G401.6 (cell line): ENCODE measurements around the gene OLFM3.

Experiments used
- FAIRE-seq: peaks from 2 replicates; lab custom pipeline; 2012; peaks lifted over from hg19 to GRCh38; lab: Jason Lieb, UNC

OLFM3 gene

GRCh38 chr1:101996825-101997465, at the start of gene OLFM3:
OLFM3 (minus strand) TSS chr1:101996926.
- no peak for FAIRE-seq

- FAIRE-seq: no peak
Measured at GRCh38 chr1:102045752-102046151, 49.0 kb upstream of the OLFM3 start.

GRCh38 chr1:102032534-102032933, 35.8 kb upstream of the OLFM3 start:
- no peak for FAIRE-seq

- FAIRE-seq: peak; percentile 75
Measured at GRCh38 chr1:102019530-102019929, 22.8 kb upstream of the OLFM3 start.

- FAIRE-seq: no peak
Measured at GRCh38 chr1:102015728-102016127, 19.0 kb upstream of the OLFM3 start.

DNA sequence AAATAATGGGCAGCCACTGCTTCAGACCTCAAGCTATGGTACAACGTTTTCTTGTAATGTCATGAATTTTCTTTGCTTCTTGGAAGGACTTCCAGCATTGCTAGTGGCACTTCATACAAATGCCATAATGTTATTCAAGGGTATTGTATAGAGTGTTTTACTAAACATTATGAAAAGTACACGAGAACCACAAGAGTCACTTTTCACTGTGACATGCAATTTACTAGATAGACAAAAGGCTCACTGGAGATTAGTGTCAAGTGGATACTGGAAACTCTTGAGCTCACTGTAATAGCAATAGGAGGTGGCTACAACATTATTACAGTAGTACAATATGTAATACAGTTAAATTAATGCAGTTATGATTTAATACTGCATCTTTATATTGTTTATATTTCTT, 5.3 kb upstream of the OLFM3 start:
- no peak for FAIRE-seq

GRCh38 chr1:101995984-101996745, 561 bp downstream of the OLFM3 start:
- FAIRE-seq: no peak

GRCh38 chr1:101993710-101994109, 3.0 kb downstream of the OLFM3 start:
- peak; percentile 68 for FAIRE-seq

DNA sequence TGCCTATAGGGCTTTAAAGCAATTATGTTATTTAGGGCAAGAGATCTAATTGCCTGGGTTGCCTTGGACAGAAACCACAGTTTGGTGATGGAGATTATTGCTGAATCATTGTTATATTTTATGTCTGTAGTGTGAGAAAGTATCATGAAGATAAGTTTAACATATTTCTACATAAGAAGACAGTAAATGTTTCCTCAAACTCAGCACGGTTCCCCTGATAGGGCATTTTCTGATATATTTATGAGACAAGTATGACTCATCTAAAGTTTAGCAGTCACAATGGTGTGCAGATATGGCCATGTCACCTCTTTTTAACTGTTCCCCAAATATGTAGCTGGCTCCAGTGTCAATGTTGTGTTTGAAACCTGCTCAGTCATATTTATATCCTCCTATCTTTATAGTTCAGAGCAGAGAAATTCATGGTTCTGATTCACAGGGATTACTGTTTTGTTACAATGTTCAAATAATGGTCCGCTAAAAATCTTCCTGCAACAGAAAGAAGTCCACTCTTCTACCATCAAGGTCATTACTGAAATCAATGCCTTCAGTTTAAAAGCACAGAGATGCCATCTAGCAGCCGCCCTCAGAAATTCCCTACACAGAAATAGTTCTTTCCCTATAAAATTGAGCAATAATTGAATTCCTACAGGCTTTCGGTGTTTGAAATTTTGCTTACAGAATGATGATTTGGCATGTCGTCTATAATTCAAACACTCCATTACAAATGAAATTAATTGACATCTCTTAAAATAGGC, 3.7 kb downstream of the OLFM3 start:
- no peak for FAIRE-seq

- FAIRE-seq: no peak
Measured at GRCh38 chr1:101980974-101981373, 15.8 kb downstream of the OLFM3 start.

DNA sequence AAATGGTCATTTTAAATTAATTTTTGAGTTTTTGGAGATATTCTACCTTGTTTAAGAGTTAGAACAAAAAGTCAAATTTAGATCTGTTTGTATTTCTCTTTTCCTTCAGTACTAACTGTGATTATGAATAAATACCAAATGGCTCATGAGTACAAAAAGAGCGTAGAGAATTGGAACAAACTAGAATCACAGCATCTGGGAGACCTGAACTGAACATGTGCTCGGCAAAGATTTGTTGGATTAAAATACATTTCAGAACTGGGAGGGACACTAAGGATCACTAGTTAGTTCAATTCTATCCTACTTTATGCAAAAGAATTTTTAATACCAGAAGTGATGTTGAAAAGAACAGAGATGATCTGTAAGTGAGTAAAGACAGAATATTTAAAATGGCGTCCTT, 19.5 kb downstream of the OLFM3 start:
- no peak for FAIRE-seq

GRCh38 chr1:101976161-101976560, 20.6 kb downstream of the OLFM3 start:
- FAIRE-seq: no peak

DNA sequence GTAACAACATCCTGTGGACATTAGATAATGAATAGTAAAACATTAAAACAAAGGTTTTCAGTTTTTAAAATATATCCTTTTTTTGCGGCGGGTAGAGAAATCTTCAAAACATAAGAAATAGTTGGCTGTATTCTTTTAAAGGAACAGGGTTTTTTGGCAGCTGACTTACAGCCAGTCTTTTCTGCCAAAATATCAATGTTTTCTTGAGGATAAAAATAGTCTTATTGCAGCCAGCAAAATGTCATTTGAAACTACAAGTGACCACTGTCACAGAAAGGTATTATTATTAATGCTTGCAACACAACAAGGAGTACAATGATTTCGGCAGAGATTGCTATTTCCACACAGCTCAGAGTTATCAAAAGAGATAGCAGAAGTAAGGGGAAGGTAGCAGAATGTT, 21.4 kb downstream of the OLFM3 start:
- FAIRE-seq: no peak

- no peak for FAIRE-seq
Measured at GRCh38 chr1:101974599-101975274, 22.0 kb downstream of the OLFM3 start.

- FAIRE-seq: peak; percentile 56
Measured at GRCh38 chr1:101971304-101971703, 25.4 kb downstream of the OLFM3 start.

DNA sequence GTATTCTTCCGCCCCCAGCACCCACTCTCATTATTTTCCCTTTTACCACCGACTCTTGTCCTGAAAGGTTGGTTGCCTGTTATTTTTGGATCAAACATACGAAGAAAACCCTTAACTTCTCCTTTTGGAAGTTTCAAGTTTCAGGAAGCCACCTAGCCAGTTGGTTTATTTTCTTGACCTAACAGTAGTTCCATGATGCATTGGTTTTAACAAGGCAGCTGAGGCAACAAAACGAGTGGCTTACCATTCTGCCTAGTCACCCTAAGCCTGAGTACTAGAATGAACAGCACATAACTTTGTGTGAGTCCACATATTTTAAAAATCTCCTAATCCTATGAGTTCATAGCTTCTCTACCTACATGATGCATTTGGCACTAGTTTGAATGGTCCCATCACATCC, 28.9 kb downstream of the OLFM3 start:
- FAIRE-seq: no peak

GRCh38 chr1:101965341-101965740, 31.4 kb downstream of the OLFM3 start:
- FAIRE-seq: no peak

DNA sequence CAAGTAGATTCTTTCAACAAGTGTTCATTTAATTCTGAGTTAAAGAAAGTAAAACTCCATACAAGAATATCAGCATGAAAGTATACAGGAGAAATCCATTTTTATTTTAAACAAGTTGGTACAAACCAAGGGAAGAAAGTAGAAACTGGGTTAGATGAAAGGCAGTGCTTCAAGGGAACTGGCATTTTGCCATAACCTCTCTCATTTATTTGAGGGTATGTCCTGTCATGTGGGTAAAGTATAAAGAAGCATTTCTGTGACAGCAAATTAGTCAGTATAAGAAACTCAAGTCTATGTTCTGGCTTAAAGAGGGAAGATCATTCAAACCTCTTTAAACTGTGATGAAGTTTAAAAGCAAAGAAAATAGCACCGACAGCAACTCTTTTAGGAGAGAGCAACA, 32.0 kb downstream of the OLFM3 start:
- FAIRE-seq: no peak

DNA sequence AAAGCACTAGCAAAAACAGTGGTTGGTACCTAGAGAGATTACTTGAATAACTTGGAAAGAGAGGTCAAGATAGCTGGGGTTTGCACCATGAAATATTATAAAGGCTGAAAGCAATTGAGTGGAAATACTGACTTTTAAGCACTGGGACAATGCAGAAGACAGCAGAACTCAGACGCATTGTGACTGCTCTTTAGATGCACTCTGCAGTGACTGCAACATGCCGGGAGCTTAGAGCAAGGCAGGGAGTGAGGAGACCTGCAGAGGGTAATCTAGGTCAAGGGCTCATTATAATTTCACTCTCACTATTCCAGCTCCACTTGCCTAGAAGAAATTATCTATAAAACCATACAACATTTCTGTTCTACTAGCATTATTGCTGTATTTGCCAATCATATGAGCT, 36.6 kb downstream of the OLFM3 start:
- FAIRE-seq: no peak

DNA sequence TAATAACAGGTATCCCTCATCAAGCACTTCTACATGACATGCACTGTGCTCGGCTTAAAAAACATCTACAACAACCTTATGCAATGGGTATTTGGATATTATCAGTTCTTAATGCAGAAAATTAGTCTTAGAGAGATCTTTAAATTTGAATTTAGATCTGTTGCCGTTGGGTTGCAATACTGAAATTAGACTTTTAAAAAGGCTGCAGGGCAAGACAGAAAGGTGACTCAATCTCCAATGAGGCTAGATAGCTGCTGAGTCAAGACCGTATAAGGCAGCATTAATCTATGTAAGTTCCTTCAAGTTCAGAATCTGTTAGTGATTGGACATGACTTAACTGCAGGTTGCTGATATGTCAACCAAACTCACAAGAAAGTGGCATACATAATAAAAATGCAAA, 37.3 kb downstream of the OLFM3 start:
- no peak for FAIRE-seq

- FAIRE-seq: no peak
Measured at GRCh38 chr1:101957771-101958170, 39.0 kb downstream of the OLFM3 start.

DNA sequence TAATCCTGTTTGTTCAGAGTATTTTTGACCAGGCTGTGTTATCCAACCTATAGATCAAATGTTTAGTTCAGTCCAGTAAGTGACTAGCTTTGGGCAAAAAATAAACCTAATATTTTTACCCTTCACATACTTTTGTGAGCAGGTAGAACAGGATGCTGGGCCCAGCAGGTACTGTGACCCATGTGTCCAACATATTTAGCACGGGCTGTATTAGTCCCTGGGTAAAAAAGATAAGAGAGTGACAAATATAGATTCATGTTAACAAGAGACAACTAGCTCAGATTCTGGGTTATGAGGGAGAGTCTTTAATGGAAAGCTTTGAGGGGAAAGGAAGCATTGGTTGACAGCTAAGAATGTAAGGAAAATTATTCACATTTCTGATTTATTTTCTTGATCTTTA, 43.1 kb downstream of the OLFM3 start:
- FAIRE-seq: no peak

DNA sequence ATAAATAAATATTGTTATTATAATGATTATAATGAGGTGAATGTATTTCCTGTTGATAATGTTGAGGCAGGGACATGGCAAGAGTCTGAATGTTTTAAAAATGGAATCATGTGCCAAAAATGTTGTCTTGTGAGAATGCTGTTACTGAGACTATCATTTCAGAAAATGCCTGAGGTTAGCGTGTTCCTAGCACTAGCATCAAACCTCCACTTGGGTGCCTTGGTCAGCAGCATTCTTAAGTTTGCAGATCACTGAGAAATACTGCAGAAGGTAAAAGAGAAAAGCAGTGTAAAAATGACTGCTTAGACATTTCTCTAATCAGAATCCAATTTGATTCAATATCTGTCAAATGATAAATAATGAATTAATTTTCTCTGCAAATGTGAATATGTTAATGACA, 50.8 kb downstream of the OLFM3 start:
- no peak for FAIRE-seq
